NT2/D1 (cell line): ENCODE data around the gene PLIN4.

Experiments used
- SUZ12 ChIP-seq: IDR thresholded peaks from 2 replicates; pipeline ENCODE4 v1.6.1; 2011; ENCODE audit not compliant: insufficient read length, insufficient read depth; ENCODE audit errors: extremely low read depth
- YY1 ChIP-seq: IDR thresholded peaks from 2 replicates; pipeline ENCODE4 v1.6.1; 2011; ENCODE audit not compliant: insufficient read length, insufficient read depth
- ZNF274 ChIP-seq: IDR thresholded peaks from 2 replicates; pipeline ENCODE4 v1.6.1; 2011; ENCODE audit warnings: mild to moderate bottlenecking, low read depth, low read length

- no peak for TF ChIP-seq ZNF274
- TF ChIP-seq SUZ12: no peak
- TF ChIP-seq YY1: no peak
Observed at GRCh38 chr19:4464815-4465581, 53.3 kb downstream of the PLIN4 start.
